Endothelial cell of umbilical vein (primary cell): Measurements from ENCODE around the gene TMEM121B. TPM values are rescaled to one million over a fixed set of nuclear protein-coding genes. Genes with fewer than 3 reads are reported as not detected.
A peak's percentile ranks its signal among the peaks of the same experiment; 100 is the strongest.

Experiments
- BruUV-seq: library from RNA; stranded (reverse); fragments of 400-500 nt; replicated peaks from 2 replicates; lab custom pipeline; 2021; lab: Mats Ljungman, UMichigan
- CTCF ChIA-PET: fragments of 300-600, 350-600 bp; sonication (Branson Sonifier 250); formaldehyde crosslinking; loops from one replicate; lab custom pipeline; 2021; ENCODE audit warnings: antibody characterized with exemption, inconsistent platforms; lab: Charles Lee
- POLR2A ChIA-PET: fragments of 300-600, 350-600 bp; sonication (Branson Sonifier 250); formaldehyde crosslinking; loops from one replicate; lab custom pipeline; 2021; ENCODE audit warnings: antibody characterized with exemption, inconsistent platforms; lab: Charles Lee
- DNase-seq: peaks from one replicate; pipeline ENCODE4 v3.0.0-alpha.2; 2011; ENCODE audit warnings: low read depth, low spot score
- FAIRE-seq: peaks from 2 replicates; lab custom pipeline; 2011; peaks lifted over from hg19 to GRCh38; lab: Jason Lieb, UNC
- H2AFZ ChIP-seq: 2 replicates; pipeline ENCODE4 v1.6.0; 2012; ENCODE audit warnings: low read depth, low read length, control low read depth, inconsistent platforms
- H3K27ac ChIP-seq: 2 replicates; pipeline ENCODE4 v1.5.1; 2011; ENCODE audit warnings: low read depth, mild to moderate bottlenecking, control low read depth, low read length, moderate library complexity; ENCODE audit not compliant: insufficient read depth
- H3K27me3 ChIP-seq, 2 experiments: 2 replicates each; pipeline versions ENCODE4 v1.6.0 to v1.6.1; 2011; ENCODE audit warnings: low read length in 2 of 2, mixed read lengths in 1 of 2; ENCODE audit not compliant: control insufficient read depth in 2 of 2, insufficient read depth in 2 of 2
- H3K36me3 ChIP-seq, 2 experiments: 2 replicates in 1 of 2; 3 replicates in 1 of 2; pipeline ENCODE4 v1.5.1; 2011; ENCODE audit warnings: low read length in 2 of 2, mild to moderate bottlenecking in 1 of 2, moderate library complexity in 1 of 2; ENCODE audit not compliant: control insufficient read depth in 2 of 2, insufficient read depth in 2 of 2; ENCODE audit errors: extremely low read depth in 1 of 2
- H3K4me1 ChIP-seq: 3 replicates; pipeline ENCODE4 v1.5.1; 2011; ENCODE audit warnings: mild to moderate bottlenecking, low read length; ENCODE audit not compliant: control insufficient read depth, insufficient read depth; ENCODE audit errors: extremely low read depth
- H3K4me2 ChIP-seq: 2 replicates; pipeline ENCODE4 v1.6.1; 2011; ENCODE audit warnings: low read length, control low read depth, mixed read lengths; ENCODE audit not compliant: insufficient read depth
- H3K4me3 ChIP-seq, 3 experiments: fragments of 200-600 bp in 1 of 3; sonication (generic), shearing (Covaris generic) in 1 of 3; replicated peaks in 1 of 3; 2 replicates each; pipeline ENCODE4 v1.5.1; 2011 to 2016; ENCODE audit warnings: control low read depth in 3 of 3, low read length in 3 of 3, mild to moderate bottlenecking in 2 of 3, inconsistent platforms in 1 of 3, low read depth in 1 of 3, moderate library complexity in 1 of 3; ENCODE audit not compliant: insufficient read depth in 1 of 3
- H3K79me2 ChIP-seq: 2 replicates; pipeline ENCODE4 v1.6.0; 2012; ENCODE audit warnings: low read length, inconsistent platforms; ENCODE audit not compliant: control insufficient read depth, insufficient read depth
- H3K9ac ChIP-seq: replicated peaks from 2 replicates; pipeline ENCODE3; 2011; ENCODE audit warnings: low read length, control low read depth; ENCODE audit not compliant: insufficient read depth; ENCODE audit errors: extremely low read depth
- H3K9me1 ChIP-seq: replicated peaks from 3 replicates; pipeline ENCODE4 v1.6.0; 2011; ENCODE audit warnings: mild to moderate bottlenecking, low read length; ENCODE audit not compliant: control insufficient read depth, insufficient read depth; ENCODE audit errors: extremely low read depth
- H3K9me3 ChIP-seq: replicated peaks from 2 replicates; pipeline ENCODE4 v1.5.1; 2012; ENCODE audit warnings: low read length, inconsistent platforms; ENCODE audit not compliant: control insufficient read depth, insufficient read depth
- H4K20me1 ChIP-seq: replicated peaks from 2 replicates; pipeline ENCODE3; 2011; ENCODE audit warnings: mild to moderate bottlenecking, low read length; ENCODE audit not compliant: control insufficient read depth, insufficient read depth; ENCODE audit errors: extremely low read depth
- CTCF ChIP-seq, 2 donors: IDR thresholded peaks; 1 replicate in 1 of 2; 2 replicates in 1 of 2; pipeline ENCODE4 v1.5.1; 2011; ENCODE audit warnings: low read length in 2 of 2, mild to moderate bottlenecking in 2 of 2, moderate library complexity in 2 of 2, control low read depth in 1 of 2, inconsistent platforms in 1 of 2, low read depth in 1 of 2; ENCODE audit not compliant: insufficient read depth in 1 of 2; ENCODE audit errors: extremely low read depth in 1 of 2
- EZH2 ChIP-seq: IDR thresholded peaks from 2 replicates; pipeline ENCODE4 v1.6.1; 2012; ENCODE audit warnings: borderline replicate concordance, low read depth, mild to moderate bottlenecking, moderate library complexity, low read length, inconsistent platforms; ENCODE audit not compliant: severe bottlenecking
- FOS ChIP-seq: IDR thresholded peaks from 2 replicates; pipeline ENCODE4 v1.6.1; 2011; ENCODE audit warnings: mild to moderate bottlenecking, low read length, moderate library complexity, borderline replicate concordance; ENCODE audit not compliant: insufficient read depth
- GATA2 ChIP-seq: IDR thresholded peaks from 2 replicates; pipeline ENCODE4 v1.7.0; 2011; ENCODE audit warnings: low read depth, mild to moderate bottlenecking, moderate library complexity, mixed read lengths, low read length; ENCODE audit not compliant: insufficient read length, insufficient read depth
- JUN ChIP-seq: IDR thresholded peaks from 2 replicates; pipeline ENCODE4 v1.6.1; 2011; ENCODE audit warnings: borderline replicate concordance, low read depth; ENCODE audit not compliant: insufficient read length, insufficient read depth
- MAX ChIP-seq: IDR thresholded peaks from 2 replicates; pipeline ENCODE4 v1.6.1; 2011; ENCODE audit not compliant: insufficient read depth, insufficient read length
- MYC ChIP-seq: IDR thresholded peaks from one replicate; pipeline ENCODE4 v1.6.1; 2011; ENCODE audit warnings: mild to moderate bottlenecking, low read depth, low read length
- POLR2A ChIP-seq: IDR thresholded peaks from 2 replicates; pipeline ENCODE4 v1.6.1; 2012; ENCODE audit warnings: low read depth, mild to moderate bottlenecking, control low read depth, low read length
- POLR2AphosphoS5 ChIP-seq: IDR thresholded peaks from 2 replicates; pipeline ENCODE4 v1.6.1; 2012; ENCODE audit warnings: low read depth, mild to moderate bottlenecking, control low read depth, low read length, moderate library complexity; ENCODE audit not compliant: insufficient read depth
- dilution Hi-C: fragments of 300-500 bp; cut with MboI; formaldehyde crosslinking; loops from one replicate; pipeline ENCODE4 v1.15.0; 2019; ENCODE audit warnings: low sequenced_read_pairs; ENCODE audit not compliant: extremely low pct_ligation_motif_present
- intact Hi-C: fragments of 100-400 bp; cut with micrococcal nuclease; formaldehyde crosslinking; loops from one replicate; pipeline ENCODE4 v1.10.0; 2022
- polyA plus RNA-seq, 4 experiments: library from polyadenylated mRNA; depleted of rRNA in 3 of 4; stranded (reverse) in 3 of 4; unstranded in 1 of 4; fragments of >200 nt; gene quantifications; 2 replicates each; pipeline versions ENCODE4 v1.2.1 to v1.2.3, GENCODE V29; 2011 to 2012; ENCODE audit warnings: missing spikeins in 1 of 4
- total RNA-seq: library from RNA; stranded (reverse); gene quantifications from 2 replicates; pipeline ENCODE4 v1.2.3, GENCODE V29; 2021

Gene TMEM121B
- total and polyA plus RNA-seq, 2 donors (not counting 3 experiments of a cell fraction or from before 2014, with no cell fraction given), result 0.18 to 0.33 TPM

GRCh38 chr22:17083811-17084441 lies 37.2 kb downstream of the TMEM121B start:
- Histone ChIP-seq H3K9ac (no peak overlapping the region), H3K9me3 (no peaks in the 10 kb centered on the region), H3K36me3 (no peaks in the 10 kb centered on the region), H4K20me1 (peaks cover 2% of the 10 kb centered on the region), H3K27me3 (no peaks in the 10 kb centered on the region), H3K4me1 (peaks cover 18% of the 10 kb centered on the region), H2AFZ (peak overlapping the region; percentile 95), H3K27ac (no peak overlapping the region), H3K9me1 (no peaks in the 10 kb centered on the region), H3K4me2 (no peak overlapping the region), H3K4me3 (no peak overlapping the region), H3K79me2 (peaks cover 15% of the 10 kb centered on the region)
- BruUV-seq, result no TSS peak
- FAIRE-seq (no peak), DNase-seq (no peak)
- TF ChIP-seq POLR2A (no peak), FOS (no peak), MYC (no peak), JUN (no peak), POLR2AphosphoS5 (no peak), CTCF (IDR thresholded peaks at IDR 0.05; ENCODE audit: extremely low read depth in 1 of 2, insufficient read depth in 1 of 2, low read depth in 1 of 2, low read length in 2 of 2) (no peak), EZH2 (no peak), MAX (no peak), GATA2 (no peak)
- ChIA-PET POLR2A (interaction anchor here (0.6 kb wide), 1 partner anchor 124 kb away, joined by 5 read pairs; no protein-coding TSS in a partner anchor), CTCF (interaction anchor here (0.8 to 3.0 kb wide), 5 partner anchors 9 to 418 kb away, joined by 3 to 16 read pairs (median 4); no protein-coding TSS in a partner anchor)
- intact Hi-C loops (loop anchor here (1.0 to 5.0 kb wide), 3 partner anchors 21 to 283 kb away; partner anchors contain the start of genes CECR2 and HDHD5), dilution Hi-C loops (no loop called here)
